SK-N-SH (cell line): ENCODE data around the gene BRINP3.

Experiments
- EP300 ChIP-seq, 2 experiments: IDR thresholded peaks; 2 replicates each; pipeline versions ENCODE4 v1.4.0 to v1.6.1; 2012; ENCODE audit warnings: borderline replicate concordance in 1 of 2, low read depth in 1 of 2, low read length in 1 of 2
- EZH2phosphoT487 ChIP-seq: fragments of 200-600 bp; sonication (generic); IDR thresholded peaks from 2 replicates; pipeline ENCODE4 v1.6.1; 2017; ENCODE audit warnings: low read depth, mixed run types, mild to moderate bottlenecking, antibody characterized with exemption, moderate library complexity, borderline replicate concordance
- JUND ChIP-seq: IDR thresholded peaks from 2 replicates; pipeline ENCODE4 v1.4.0; 2012
- MXI1 ChIP-seq: IDR thresholded peaks from 2 replicates; pipeline ENCODE4 v1.6.1; 2012; ENCODE audit warnings: mild to moderate bottlenecking, low read depth, low read length, improper control_type of control experiment
- REST ChIP-seq: IDR thresholded peaks from 2 replicates; pipeline ENCODE4 v1.6.1; 2012; ENCODE audit warnings: mild to moderate bottlenecking, low read depth, low read length, moderate library complexity
- USF1 ChIP-seq: IDR thresholded peaks from 2 replicates; pipeline ENCODE4 v1.4.0; 2012; ENCODE audit warnings: low read depth, borderline replicate concordance
- YY1 ChIP-seq: IDR thresholded peaks from 2 replicates; pipeline ENCODE4 v1.4.0; 2012; ENCODE audit warnings: low read depth, mild to moderate bottlenecking
- TF ChIP-seq, protein P1 (sequence below): fragments of 200-600 bp; sonication (generic); IDR thresholded peaks from 2 replicates; pipeline ENCODE4 v1.6.1; 2017; ENCODE audit warnings: antibody characterized with exemption, mild to moderate bottlenecking, moderate library complexity

DNA sequence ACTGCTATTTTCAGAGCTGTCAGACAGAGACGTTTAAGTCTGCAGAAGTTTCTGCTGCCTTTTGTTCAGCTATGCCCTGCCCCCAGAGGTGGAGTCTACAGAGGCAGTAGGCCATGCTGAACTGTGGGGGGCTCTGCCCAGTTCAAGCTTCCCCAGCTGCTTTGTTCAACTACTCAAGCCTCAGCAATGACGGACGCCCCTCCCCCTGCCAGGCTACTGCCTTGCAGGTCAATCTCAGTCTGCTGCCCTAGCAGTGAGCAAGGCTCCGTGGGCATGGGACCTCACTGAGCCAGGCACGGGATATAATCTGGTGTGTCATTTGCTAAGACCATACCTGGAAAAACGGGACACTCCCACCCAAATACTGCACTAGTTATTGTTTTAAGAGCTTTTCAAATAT lies 219.7 kb downstream of the BRINP3 start:
- TF ChIP-seq, protein P1, sequence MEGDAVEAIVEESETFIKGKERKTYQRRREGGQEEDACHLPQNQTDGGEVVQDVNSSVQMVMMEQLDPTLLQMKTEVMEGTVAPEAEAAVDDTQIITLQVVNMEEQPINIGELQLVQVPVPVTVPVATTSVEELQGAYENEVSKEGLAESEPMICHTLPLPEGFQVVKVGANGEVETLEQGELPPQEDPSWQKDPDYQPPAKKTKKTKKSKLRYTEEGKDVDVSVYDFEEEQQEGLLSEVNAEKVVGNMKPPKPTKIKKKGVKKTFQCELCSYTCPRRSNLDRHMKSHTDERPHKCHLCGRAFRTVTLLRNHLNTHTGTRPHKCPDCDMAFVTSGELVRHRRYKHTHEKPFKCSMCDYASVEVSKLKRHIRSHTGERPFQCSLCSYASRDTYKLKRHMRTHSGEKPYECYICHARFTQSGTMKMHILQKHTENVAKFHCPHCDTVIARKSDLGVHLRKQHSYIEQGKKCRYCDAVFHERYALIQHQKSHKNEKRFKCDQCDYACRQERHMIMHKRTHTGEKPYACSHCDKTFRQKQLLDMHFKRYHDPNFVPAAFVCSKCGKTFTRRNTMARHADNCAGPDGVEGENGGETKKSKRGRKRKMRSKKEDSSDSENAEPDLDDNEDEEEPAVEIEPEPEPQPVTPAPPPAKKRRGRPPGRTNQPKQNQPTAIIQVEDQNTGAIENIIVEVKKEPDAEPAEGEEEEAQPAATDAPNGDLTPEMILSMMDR = no peak
- TF ChIP-seq EP300 (IDR thresholded peaks at IDR 0.05; ENCODE audit: borderline replicate concordance in 1 of 2, low read depth in 1 of 2, low read length in 1 of 2) (no peak), EZH2phosphoT487 (no peak), USF1 (no peak), YY1 (no peak), JUND (no peak), REST (no peak), MXI1 (no peak)
